HL-60 (cell line): ENCODE results near the gene IDH2.

ENCODE experiments used
- DNase-seq, 2 experiments: peaks; one replicate each; pipeline ENCODE4 v3.0.0-alpha.2; 2010 to 2020; ENCODE audit warnings: low read depth in 1 of 2, low spot score in 1 of 2
- H3K27ac ChIP-seq: fragments of 250-450 bp; sonication (Bioruptor Pico); replicated peaks from 2 replicates; pipeline ENCODE4 v1.5.1; 2020; ENCODE audit warnings: mild to moderate bottlenecking, moderate library complexity
- H3K27me3 ChIP-seq: fragments of 250-450 bp; sonication (Bioruptor Pico); 2 replicates; pipeline ENCODE4 v1.5.1; 2021; ENCODE audit warnings: mild to moderate bottlenecking, moderate library complexity; ENCODE audit not compliant: insufficient read depth, poor library complexity, severe bottlenecking
- H3K4me3 ChIP-seq: replicated peaks from 2 replicates; pipeline ENCODE4 v1.5.1; 2011; ENCODE audit warnings: mild to moderate bottlenecking, control low read depth, low read length; ENCODE audit not compliant: insufficient read depth
- CTCF ChIP-seq: IDR thresholded peaks from one replicate; pipeline ENCODE4 v1.5.1; 2011; ENCODE audit warnings: low read length, control low read depth, inconsistent platforms; ENCODE audit not compliant: insufficient read depth
- GABPA ChIP-seq: IDR thresholded peaks from 2 replicates; pipeline ENCODE4 v1.6.1; 2012; ENCODE audit warnings: low read depth
- POLR2AphosphoS5 ChIP-seq: IDR thresholded peaks from 2 replicates; pipeline ENCODE4 v1.6.1; 2012; ENCODE audit warnings: low read depth
- REST ChIP-seq: IDR thresholded peaks from 2 replicates; pipeline ENCODE4 v1.6.1; 2012; ENCODE audit warnings: low read depth; ENCODE audit not compliant: insufficient replicate concordance
- SPI1 ChIP-seq: IDR thresholded peaks from 2 replicates; pipeline ENCODE4 v1.6.1; 2012; ENCODE audit warnings: low read depth, mild to moderate bottlenecking, borderline replicate concordance

IDH2 gene

DNA sequence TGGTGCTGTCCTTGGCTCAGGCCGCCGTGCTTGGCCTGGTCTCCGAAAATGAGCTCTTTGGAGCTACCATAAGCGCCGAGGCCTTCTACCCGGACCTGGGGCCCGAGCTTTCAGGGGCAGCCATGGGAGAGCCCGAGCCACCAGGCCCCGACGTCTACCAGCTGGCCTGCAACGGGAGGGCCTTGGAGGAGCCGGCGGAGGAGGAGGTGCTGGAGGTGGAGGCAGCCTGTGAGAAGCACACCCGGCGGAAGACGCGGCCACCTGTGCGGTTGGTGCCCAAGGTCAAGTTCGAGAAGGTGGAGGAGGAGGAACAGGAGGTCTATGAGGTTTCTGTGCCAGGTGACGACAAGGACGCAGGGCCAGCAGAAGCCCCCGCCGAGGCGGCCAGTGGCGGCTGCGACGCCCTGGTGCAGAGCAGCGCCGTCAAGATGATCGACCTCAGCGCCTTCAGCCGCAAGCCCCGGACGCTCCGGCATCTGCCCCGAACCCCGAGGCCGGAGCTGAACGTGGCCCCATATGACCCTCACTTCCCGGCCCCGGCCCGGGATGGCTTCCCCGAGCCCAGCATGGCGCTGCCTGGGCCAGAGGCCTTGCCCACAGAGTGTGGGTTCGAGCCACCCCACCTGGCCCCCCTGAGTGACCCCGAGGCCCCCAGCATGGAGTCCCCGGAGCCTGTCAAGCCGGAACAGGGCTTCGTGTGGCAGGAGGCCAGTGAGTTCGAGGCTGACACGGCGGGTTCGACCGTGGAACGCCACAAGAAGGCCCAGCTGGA is 34.9 kb downstream of the IDH2 start:
- Histone ChIP-seq H3K27me3 (no peaks in the 10 kb centered on the region), H3K27ac (no peak overlapping the region), H3K4me3 (no peak overlapping the region)
- DNase-seq = no peak
- TF ChIP-seq REST (no peak), CTCF (no peak), SPI1 (no peak), POLR2AphosphoS5 (no peak), GABPA (no peak)

DNA sequence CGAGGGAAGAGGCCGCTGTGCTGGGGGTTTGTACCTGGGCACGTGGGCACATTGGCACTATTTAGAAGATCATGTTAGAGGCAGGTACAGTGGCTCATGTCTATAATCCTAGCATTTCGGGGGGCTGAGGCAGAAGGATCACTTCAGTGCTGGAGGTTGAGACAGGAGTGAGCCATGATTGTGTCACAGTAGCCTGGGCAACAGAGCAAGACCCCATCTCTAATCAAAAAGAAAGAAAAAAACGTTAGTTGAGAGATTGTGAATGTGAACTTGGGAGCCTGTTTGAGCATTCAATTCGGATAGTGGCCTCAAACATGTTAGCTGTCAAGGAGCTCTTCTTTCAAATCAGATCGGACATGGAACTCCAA is 36.6 kb downstream of the IDH2 start:
- peak overlapping the region; percentile 84 for H3K27ac ChIP-seq
- no peak for TF ChIP-seq GABPA
- DNase-seq = no peak
- no peak overlapping the region for H3K4me3 ChIP-seq
- no peaks in the 10 kb centered on the region for H3K27me3 ChIP-seq

DNA sequence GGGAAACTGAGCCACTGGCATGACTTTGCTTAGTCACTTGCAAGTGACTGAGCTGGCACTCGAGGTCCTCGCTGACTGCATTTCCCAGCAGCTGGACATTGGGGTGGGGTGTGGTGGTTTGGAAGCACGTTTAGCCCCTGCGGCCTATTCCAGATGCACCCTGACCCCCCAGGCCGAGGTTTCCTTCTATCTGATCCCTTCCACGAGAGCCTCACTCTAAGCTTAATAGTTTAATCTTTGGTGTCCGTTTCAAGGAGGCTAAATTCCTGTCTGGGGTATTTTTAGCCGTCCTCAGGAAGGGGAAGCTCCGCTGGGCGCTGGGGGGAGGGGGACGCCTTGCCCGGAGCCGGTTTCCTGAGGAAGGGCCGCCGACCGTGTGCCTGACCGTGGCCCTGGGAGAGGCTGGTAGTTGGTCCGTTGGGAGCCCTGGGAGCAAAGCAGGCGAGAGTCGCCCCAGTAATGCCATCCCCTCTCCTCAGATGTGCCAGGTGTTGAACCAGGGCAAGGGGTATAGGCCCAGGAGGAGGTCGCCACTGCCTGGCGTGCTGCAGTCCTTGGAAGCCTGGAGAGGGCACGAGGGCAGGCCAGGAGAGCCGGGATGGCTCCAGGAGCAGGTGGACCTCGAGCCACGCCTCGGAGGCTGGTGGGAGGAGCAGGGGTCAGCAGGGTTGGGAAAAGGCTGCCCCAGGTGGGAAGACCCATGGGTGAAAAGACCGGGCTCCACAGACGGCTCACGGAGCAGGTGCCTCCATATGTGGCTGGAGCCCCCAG is 37.2 kb downstream of the IDH2 start:
- Histone ChIP-seq H3K4me3 (no peak overlapping the region), H3K27ac (peak overlapping the region; percentile 84), H3K27me3 (no peaks in the 10 kb centered on the region)
- DNase-seq = peak; percentile 41 to 64
- TF ChIP-seq CTCF = no peak
- no peak; the same call in 1 of the 2 replicates for TF ChIP-seq POLR2AphosphoS5
- TF ChIP-seq REST = no peak
- no peak for TF ChIP-seq GABPA
- no peak for TF ChIP-seq SPI1

DNA sequence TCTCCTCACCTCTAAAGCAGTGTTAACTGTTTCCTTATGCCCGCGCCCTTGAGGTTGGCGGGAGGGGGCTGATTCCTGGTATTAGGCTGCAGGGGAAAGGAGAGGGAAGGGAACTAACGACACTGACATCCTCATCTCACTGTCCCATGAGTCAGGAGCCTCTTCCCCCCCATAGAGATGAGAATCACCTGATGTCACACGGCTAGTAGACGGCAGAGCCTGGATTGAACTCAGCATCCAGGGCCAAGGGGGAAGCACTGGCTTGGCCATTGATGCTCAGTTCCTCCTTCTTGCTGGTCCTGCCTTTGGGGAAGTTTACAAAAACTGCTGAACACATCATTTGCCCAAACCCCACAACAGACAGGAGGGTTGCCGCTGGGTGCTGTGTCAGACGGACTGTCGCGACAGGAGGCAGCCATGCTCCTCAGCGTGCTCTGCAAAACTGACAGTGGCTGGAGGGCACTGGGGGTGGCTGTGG is 38.5 kb downstream of the IDH2 start:
- peak; percentile 85 to 91 for DNase-seq
- H3K27me3 ChIP-seq = no peaks in the 10 kb centered on the region
- TF ChIP-seq GABPA = no peak
- TF ChIP-seq SPI1 = peak; percentile 77; the same call in 1 of the 2 replicates
- TF ChIP-seq CTCF = no peak
- no peak for TF ChIP-seq REST
- TF ChIP-seq POLR2AphosphoS5 = peak; percentile 43; the same call in 1 of the 2 replicates
- H3K27ac ChIP-seq = peak overlapping the region; percentile 84
- no peak overlapping the region for H3K4me3 ChIP-seq
